GM19395 (cell line): ENCODE measurements around the gene ITGAV.
"Not testable (repeated sequence)": the region's sequence is repeated elsewhere in the genome, so short reads cannot be mapped to it uniquely, and the experiment has no call there.

Source experiments
- ATAC-seq: cut with Tn5 transposase; IDR thresholded peaks from one replicate; pipeline ENCODE4 v1.9.1; 2021; ENCODE audit warnings: mild to moderate bottlenecking, moderate library complexity; ENCODE audit not compliant: unreplicated experiment

ITGAV gene

DNA sequence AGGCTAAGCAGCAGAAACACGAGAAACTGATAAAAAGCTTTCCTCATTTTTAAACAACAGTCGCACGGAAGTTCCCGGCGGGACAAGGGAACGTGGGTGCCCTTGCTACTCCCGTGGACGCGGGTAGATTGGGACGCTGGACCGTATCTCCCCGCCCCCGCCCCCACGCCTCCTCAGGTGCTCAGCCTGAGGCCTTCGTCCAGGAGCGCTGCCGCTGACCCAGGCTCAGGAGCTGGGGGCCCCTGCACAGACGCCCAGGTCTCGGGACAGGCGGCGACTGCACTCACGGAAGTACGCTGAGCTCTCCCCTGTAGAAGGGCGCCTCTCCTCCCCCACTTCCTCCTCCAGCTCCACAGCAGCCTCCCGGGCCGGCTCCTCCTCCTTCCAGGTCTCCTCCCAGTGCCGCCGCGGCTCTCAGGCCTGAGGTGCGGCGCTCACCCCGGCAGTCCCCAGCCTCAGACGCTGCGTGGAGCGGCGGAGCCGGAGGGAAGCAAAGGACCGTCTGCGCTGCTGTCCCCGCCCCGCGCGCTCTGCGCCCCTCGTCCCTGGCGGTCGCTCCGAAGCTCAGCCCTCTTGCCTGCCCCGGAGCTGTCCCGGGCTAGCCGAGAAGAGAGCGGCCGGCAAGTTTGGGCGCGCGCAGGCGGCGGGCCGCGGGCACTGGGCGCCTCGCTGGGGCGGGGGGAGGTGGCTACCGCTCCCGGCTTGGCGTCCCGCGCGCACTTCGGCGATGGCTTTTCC, at the start of gene ITGAV:
ITGAV (plus strand) TSS at position 445 of the 738 bp plus-strand sequence; CDS start at position 728, 283 bp downstream.
- ATAC-seq, result peak; percentile 95

DNA sequence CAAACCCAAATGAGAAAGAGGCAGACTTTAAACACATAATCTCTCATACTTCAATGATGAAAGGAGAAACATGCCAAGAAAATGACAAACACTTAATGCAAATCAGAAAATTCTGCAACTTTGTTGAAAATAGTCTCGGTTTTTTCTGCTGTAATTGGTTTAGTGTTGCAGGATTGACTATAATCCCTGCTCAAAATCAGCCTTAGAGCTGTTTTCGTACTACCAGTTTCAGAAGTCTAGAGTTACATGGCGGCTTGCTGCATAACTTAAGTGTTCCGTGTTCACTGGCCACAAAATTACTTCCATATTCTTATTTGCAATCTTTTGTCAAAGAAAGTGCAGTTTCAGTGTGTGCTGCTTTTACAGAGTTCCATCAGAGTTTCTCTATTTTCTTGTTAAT, 48.9 kb upstream of the ITGAV start:
- no peak for ATAC-seq

DNA sequence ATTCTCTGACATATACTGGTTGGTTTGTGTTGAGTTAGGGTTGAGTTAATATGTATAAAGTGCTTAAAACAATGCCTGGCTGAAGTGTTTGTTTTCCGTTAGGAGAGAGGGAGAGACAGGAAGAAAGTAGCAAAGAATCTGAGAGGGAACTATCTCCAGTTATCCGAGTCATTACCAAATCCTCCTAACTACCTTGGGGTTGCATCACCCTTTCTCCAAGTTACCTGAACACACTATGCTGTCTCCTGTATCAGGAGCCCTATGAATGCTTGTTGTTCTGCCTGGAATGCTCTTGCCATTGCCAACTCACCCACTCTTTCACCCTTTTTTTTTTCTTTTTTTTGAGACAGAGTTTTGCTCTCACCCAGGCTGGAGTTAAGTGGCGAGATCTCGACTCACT, 47.9 kb upstream of the ITGAV start:
- no peak for ATAC-seq

- ATAC-seq, result no peak
Observed at GRCh38 chr2:186543561-186544131, 46.2 kb upstream of the ITGAV start.

- no peak for ATAC-seq
Observed at GRCh38 chr2:186544255-186544675, 45.6 kb upstream of the ITGAV start.

- no peak for ATAC-seq
Observed at GRCh38 chr2:186546846-186547245, 43.0 kb upstream of the ITGAV start.

DNA sequence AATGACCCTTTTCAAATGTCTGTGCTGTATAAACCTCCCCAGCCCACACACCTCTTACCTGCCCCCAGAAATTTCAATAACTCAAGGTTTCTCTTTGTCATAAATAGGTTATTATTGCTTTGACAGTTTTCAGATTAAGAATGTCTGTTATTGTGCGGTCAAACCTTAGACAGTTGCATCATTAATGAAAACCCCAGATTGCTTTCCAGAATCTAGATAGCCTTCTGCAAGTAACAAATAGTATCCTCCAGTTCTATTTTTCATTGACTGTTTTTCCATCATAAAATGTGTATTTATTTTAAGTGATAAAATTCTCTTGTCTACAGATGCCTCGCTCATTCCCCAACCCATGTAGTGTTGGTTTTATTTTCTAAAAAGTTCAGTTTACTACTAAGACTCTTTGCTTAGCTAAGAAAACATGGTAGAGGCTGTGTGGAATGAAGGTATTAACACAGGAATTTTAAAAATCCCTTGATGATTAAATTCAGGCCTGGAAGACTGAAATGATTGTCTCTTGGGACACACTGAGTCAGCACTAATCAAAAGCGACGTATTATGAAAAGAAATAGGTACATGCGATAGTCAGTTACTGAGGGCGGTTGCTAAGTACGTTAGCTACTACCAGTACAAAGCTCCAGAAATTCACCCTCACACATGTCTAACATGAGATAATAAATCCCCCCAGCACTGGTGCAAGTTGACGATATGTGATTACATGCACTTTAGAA, 38.4 kb upstream of the ITGAV start:
- ATAC-seq, result no peak

DNA sequence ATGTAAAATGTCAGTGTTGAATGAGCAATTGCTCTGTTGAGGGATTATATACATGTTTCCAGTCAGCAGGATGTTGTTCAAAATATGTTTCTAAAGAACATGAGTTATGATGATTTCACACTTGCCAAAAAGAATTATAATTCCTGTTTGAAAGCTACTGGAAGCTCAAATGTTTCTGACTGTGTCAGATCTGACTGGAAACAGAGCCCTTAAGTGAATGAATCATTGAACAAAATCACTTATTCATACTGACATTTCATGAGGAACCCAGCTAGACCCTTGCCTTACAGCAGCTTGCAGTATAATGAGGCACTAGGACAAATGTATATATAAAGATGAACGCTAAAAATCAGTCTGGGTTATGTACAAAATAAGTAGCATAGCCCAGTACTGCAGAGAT, 35.4 kb upstream of the ITGAV start:
- no peak for ATAC-seq

DNA sequence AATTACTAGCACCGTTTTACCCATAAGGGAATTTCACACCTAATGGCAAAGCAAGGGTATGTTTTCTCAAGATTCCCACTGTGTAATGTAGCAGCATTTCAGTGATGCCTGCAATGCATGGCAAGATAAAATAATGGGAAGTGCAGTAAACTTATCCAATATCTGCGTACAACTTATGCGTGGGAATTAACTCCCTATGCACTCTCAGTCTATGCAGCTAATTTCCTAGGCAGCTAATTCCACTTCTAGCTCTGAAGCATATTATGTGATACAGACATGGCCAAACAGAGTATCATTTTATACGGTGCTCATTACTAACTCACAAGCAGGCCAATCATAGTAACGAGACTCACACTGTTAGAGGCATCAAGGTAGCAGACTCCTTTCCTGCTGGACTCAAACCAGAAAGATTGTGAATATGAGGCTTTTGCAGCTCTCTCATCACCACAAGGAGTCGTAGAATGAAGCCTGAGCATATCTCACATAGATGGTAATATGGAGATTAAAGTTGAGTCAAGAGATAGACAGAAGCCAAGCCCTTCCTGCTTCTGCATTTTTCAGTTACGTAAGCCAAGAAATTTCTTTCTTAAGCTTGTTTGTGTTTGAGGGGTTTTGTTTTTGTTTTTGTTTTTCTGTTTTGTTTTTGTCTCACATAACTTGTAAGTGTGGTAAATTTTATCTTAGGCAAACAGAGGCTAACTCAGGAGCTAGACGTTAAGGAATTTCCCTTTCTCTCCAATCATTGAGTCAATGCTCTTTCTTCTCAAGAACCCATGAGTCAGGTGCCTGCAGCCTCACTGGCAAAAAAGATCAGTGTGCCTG, 34.8 kb upstream of the ITGAV start:
- ATAC-seq, result no peak

GRCh38 chr2:186558512-186559276, 31.2 kb upstream of the ITGAV start:
- no peak for ATAC-seq

GRCh38 chr2:186559370-186559769, 30.5 kb upstream of the ITGAV start:
- ATAC-seq, result peak; percentile 69

DNA sequence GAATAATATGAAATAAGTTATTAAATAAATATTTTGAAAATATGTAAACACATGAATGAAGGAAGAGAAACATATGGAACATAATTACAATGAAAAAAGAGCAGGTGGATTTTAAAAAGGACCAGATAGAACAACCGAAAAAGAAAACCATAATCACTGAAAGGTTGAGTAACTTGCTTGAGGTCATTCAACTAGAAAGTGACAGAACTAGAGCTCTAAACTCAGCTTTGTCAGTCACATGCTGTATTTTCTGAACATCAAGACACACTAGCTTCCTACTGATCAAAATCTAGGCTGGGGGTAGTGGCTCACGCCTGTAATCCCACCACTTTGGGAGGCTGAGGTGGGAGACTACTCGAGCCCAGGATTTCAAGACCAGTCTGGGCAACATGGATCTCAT, 30.0 kb upstream of the ITGAV start:
- peak; percentile 84 for ATAC-seq

DNA sequence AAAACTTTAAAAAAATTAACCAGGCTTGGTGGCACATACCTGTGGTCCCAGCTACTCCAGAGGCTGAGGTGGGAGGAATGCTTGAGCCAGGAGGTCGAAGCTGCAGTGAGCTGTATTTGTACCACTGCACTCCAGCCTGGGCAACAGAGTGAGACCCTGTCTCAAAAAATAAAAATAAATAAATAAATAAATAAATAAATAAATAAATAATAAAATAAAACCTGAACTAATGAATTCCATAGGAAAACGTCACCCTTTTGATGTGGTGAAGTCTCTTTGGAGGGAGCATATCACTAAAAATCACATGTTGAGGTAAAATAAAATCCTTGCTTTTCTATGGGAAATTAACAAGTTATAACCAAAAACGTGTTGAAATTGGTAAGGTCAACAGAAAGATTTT, 29.6 kb upstream of the ITGAV start:
- peak; percentile 18 for ATAC-seq

DNA sequence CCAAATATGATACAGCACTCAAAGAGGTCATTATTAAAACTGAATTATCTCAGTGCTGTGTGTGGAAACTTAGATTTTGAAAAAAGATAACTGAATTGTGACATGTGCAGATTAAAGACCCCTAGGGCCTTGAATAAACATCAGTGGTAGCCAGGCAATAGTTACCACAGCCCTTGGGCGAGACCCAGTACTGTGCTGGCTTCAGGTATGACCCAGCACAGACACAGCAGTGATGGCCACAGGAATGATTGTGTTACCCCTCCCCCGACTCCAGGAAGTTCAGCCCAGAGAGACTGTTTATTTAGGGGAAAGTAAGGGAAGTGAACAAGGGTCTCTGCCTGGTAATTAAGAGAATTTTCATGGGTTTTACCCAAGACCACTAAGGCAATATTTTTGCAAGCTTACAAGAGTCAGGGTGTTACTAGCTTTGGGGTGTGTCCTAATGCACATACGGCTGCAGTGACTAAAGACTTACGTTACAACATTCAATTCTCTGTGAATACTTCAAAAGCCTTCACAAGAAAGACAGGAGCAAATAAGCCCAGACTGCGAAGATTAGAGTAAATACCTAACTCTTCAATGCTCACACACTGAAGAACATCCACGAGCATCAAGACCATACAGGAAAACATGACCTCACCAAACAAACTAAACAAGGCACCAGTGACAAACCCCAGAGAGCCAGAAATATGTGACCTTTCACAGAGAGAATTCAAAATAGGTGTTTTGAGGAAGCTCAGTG, 28.2 kb upstream of the ITGAV start:
- no peak for ATAC-seq

DNA sequence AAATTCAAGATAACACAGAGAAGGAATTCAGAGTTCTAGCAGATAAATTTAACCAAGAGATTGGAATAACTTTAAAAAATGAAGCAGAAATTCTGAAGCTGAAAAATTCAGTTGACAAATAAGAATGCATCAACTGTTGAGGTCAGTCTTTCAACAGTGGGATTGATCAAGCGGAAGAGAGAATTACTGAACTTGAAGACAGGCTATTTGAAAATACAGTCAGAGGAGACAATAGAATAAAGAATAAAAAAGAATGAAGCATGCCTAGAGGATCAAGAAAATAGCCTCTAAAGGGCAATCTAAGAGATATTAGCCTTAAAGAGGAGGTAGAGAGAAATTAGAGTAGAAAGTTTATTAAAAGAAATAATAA, 27.7 kb upstream of the ITGAV start:
- ATAC-seq, result no peak

GRCh38 chr2:186568600-186568999, 21.3 kb upstream of the ITGAV start:
- not testable (repeated sequence) for ATAC-seq

GRCh38 chr2:186569127-186569526, 20.7 kb upstream of the ITGAV start:
- not testable (repeated sequence) for ATAC-seq

DNA sequence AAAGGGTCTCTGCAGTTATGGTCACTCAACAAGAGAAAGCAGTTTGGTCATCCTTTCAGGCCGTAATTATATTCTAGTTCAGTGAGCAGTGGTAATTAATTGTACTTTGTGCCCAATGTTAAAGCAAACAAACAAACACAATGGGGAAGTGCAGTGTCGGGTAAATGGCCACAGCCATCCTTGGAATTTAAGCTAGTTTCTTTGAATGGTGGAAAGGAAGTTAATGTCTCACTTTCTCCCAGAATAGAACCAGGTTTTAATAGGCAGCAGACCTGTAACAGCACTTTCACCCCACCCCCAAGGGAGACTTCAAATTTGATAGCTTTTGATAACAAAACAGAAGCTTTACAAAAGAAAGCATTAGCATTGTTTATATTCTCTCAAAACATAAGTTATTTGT, 20.0 kb upstream of the ITGAV start:
- no peak for ATAC-seq

DNA sequence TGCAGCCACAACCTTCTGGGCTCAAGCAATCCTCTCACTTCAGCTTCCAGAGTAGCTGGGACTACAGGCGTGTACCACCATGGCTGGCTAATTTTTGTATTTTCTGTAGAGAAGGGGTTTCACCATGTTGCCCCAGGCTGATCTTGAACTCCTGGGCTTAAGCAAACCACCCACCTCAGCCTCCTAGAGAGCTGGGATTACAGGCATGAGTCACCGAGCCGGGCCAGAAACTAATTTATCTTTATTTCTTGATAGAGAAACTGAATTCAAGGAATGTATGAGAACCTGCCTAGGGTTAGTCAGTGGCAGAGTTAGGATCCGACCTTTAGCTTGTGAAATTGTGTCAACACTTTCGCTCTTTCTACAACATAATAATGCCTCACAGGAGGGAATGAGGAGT, 19.3 kb upstream of the ITGAV start:
- ATAC-seq, result no peak

- ATAC-seq, result no peak
Observed at GRCh38 chr2:186572705-186573104, 17.2 kb upstream of the ITGAV start.
